MM.1S (cell line): Measurements from ENCODE around the gene CREBZF.

Experiments
- EZH2phosphoT487 ChIP-seq: fragments of 300-600 bp; sonication (generic); IDR thresholded peaks from 2 replicates; pipeline ENCODE4 v1.6.1; 2018; ENCODE audit warnings: antibody characterized with exemption, low read length
- TF ChIP-seq, protein P1 (sequence below): fragments of 300-600 bp; sonication (generic); IDR thresholded peaks from 2 replicates; pipeline ENCODE4 v1.5.1; 2016; ENCODE audit warnings: antibody characterized with exemption, low read length, mixed read lengths

DNA sequence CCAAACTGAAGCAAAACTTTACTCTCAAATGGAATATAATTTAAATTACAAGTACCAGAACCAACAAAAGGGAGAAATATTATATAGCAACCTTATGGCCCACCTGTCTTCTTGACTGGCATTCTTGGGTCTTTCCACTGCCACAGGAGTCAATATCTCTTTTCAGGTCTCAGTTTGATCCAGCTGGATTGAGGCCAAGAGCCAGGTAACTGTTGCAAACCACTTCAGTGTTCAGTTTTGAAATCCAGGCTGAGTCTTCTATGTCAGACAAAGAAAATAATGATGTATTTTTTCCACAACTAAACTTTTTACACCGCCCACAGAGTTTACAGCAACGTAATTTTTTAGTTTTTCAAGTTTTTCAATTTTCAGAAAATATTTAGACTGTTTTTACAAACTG lies 38.4 kb downstream of the CREBZF start:
- TF ChIP-seq EZH2phosphoT487 = no peak
- TF ChIP-seq, protein P1, sequence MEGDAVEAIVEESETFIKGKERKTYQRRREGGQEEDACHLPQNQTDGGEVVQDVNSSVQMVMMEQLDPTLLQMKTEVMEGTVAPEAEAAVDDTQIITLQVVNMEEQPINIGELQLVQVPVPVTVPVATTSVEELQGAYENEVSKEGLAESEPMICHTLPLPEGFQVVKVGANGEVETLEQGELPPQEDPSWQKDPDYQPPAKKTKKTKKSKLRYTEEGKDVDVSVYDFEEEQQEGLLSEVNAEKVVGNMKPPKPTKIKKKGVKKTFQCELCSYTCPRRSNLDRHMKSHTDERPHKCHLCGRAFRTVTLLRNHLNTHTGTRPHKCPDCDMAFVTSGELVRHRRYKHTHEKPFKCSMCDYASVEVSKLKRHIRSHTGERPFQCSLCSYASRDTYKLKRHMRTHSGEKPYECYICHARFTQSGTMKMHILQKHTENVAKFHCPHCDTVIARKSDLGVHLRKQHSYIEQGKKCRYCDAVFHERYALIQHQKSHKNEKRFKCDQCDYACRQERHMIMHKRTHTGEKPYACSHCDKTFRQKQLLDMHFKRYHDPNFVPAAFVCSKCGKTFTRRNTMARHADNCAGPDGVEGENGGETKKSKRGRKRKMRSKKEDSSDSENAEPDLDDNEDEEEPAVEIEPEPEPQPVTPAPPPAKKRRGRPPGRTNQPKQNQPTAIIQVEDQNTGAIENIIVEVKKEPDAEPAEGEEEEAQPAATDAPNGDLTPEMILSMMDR = no peak
